RWPE2 (cell line): ENCODE measurements around the gene FASN.

ENCODE experiments used
- ATAC-seq: fragments of 200-7000 bp; cut with Tn5 transposase; 3 replicates; pipeline ENCODE4 v1.9.1; 2021; ENCODE audit warnings: low read depth
- DNase-seq: peaks from one replicate; pipeline ENCODE4 v3.0.0-alpha.2; 2020; ENCODE audit warnings: low spot score
- H3K27ac ChIP-seq: fragments of 450-650 bp; 2 replicates; pipeline ENCODE4 v1.5.1; 2017; ENCODE audit warnings: mild to moderate bottlenecking; ENCODE audit not compliant: poor library complexity, severe bottlenecking
- H3K27me3 ChIP-seq: fragments of 250-450 bp; sonication (Bioruptor Pico); 2 replicates; pipeline ENCODE4 v1.5.1; 2021; ENCODE audit warnings: mild to moderate bottlenecking, moderate library complexity; ENCODE audit not compliant: insufficient read depth, poor library complexity, severe bottlenecking
- H3K36me3 ChIP-seq: fragments of 250-450 bp; sonication (Bioruptor Pico); 2 replicates; pipeline ENCODE4 v1.5.1; 2020; ENCODE audit warnings: low read depth, mild to moderate bottlenecking, moderate library complexity
- H3K4me1 ChIP-seq: fragments of 250-450 bp; sonication (Bioruptor Pico); 2 replicates; pipeline ENCODE4 v1.5.1; 2021; ENCODE audit warnings: mild to moderate bottlenecking, moderate library complexity; ENCODE audit not compliant: insufficient read depth, poor library complexity, severe bottlenecking
- H3K4me3 ChIP-seq: fragments of 250-450 bp; sonication (Bioruptor Pico); 2 replicates; pipeline ENCODE4 v1.5.1; 2021; ENCODE audit warnings: mild to moderate bottlenecking, moderate library complexity; ENCODE audit not compliant: severe bottlenecking
- H3K9me3 ChIP-seq: fragments of 250-450 bp; sonication (Bioruptor Pico); 2 replicates; pipeline ENCODE4 v1.5.1; 2021; ENCODE audit warnings: mild to moderate bottlenecking, moderate library complexity; ENCODE audit not compliant: severe bottlenecking
- CTCF ChIP-seq: fragments of 450-650 bp; IDR thresholded peaks from one replicate; pipeline ENCODE4 v1.5.1; 2017; ENCODE audit warnings: mild to moderate bottlenecking, moderate library complexity; ENCODE audit not compliant: poor library complexity, severe bottlenecking

The FASN gene

DNA sequence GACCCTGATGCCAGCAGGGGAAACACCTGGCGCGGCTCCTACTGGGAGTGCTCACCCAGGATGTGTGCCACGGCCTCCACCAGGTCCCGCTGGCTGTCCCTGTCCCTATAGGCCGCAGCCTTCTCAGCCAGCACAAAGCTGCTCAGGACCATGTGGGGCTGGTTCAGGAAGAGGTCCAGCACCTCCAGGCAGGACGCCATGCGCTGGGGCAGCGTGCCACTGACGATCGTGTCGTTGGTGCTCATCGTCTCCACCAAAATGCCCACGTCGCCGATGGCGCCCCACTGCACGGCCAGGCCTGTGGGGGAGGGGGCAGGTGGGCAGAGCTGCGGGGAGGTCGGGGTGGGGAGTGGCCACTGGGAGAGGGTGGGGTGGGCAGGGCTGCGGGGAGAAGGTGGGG is 16.5 kb downstream of the FASN start:
- H3K27ac ChIP-seq, result no peak overlapping the region
- no peaks in the 10 kb centered on the region for H3K9me3 ChIP-seq
- peaks cover 84% of the 10 kb centered on the region for H3K36me3 ChIP-seq
- H3K4me3 ChIP-seq, result no peak overlapping the region
- H3K27me3 ChIP-seq, result no peaks in the 10 kb centered on the region
- TF ChIP-seq CTCF, result no peak
- no peak for ATAC-seq
- H3K4me1 ChIP-seq, result no peaks in the 10 kb centered on the region
- DNase-seq, result no peak

DNA sequence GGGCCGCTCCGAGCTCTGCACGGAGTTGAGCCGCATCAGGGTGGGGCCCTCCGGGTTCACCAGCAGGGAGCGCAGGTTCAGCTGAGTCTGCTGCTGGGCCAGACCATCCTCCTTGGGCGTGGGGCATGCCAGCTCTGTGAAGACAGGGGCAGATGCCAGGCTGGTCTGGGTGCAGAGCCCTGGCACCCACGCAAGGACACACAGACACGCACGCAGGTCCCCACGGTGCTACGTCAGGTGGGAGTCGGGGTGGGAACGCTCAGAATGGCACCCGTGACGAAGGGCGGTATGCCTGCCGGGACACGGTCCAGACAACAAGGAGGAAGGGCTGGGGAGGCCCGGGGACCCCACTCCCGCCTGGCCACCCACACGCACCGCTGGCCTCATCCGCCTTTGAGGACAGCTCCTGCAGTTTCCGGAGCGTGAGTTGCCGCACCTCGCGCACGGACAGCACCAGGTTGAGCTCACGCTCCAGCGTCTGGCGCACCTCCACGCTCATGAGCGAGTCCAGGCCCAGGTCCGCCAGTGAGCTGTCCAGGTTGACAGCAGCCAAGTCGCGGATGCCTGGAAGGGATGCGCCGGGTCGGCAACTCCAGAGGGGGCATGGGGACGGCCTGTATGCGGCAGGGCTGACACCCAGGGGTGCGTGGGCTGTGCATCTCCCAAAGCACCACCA is 17.1 kb downstream of the FASN start:
- peaks cover 78% of the 10 kb centered on the region for H3K36me3 ChIP-seq

DNA sequence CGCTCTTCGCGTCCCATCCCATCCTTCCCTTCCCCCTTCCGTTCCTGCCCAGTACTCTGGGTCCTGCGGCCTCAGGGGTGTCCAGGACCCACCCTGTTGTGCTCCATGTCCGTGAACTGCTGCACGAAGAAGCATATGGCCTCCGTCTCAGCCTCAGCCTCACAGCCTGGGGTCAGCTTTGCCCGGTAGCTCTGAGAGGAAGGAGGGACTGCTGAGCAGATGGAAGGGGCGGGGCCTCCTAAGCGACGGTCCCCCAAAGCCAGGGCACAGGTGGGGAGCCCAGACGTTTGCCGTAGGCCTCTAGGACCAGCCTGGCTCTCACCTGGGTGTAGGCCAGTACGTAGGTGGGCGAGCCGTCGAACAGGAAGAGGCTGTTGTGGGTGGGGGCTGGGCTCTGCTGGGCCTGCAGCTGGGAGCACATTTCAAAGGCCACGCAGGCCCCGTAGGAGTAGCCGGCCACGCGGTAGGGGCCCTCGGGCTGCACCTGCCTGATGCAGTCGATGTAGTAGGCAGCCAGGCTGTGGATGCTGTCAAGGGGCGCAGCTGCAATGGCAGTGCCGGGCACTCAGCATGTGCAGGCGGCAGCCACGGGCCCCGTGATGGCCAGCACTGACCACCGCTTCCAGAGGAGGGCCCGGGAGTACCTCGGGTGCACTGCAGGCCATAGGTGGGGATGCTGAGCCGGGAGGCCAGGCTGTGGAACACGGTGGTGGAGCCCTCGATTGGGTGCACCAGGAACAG is 17.8 kb downstream of the FASN start:
- no peak for DNase-seq
- Histone ChIP-seq H3K4me3 (no peak overlapping the region), H3K9me3 (no peaks in the 10 kb centered on the region), H3K36me3 (peaks cover 71% of the 10 kb centered on the region), H3K4me1 (no peaks in the 10 kb centered on the region), H3K27me3 (no peaks in the 10 kb centered on the region), H3K27ac (no peak overlapping the region)
- ATAC-seq, result no peak
- TF ChIP-seq CTCF, result no peak

More for the DNA sequence above, 17.1 kb downstream of the FASN start:
- H3K9me3 ChIP-seq, result no peaks in the 10 kb centered on the region
- no peak for DNase-seq
- ATAC-seq, result no peak
- TF ChIP-seq CTCF, result no peak
- H3K27ac ChIP-seq, result no peak overlapping the region
- no peaks in the 10 kb centered on the region for H3K27me3 ChIP-seq
- no peak overlapping the region for H3K4me3 ChIP-seq
- no peaks in the 10 kb centered on the region for H3K4me1 ChIP-seq

GRCh38 chr17:82079001-82079677 is 18.9 kb downstream of the FASN start:
- DNase-seq, result no peak
- peaks cover 60% of the 10 kb centered on the region for H3K36me3 ChIP-seq
- no peaks in the 10 kb centered on the region for H3K27me3 ChIP-seq
- no peak for TF ChIP-seq CTCF
- H3K27ac ChIP-seq, result no peak overlapping the region
- no peaks in the 10 kb centered on the region for H3K4me1 ChIP-seq
- ATAC-seq, result no peak
- H3K9me3 ChIP-seq, result no peaks in the 10 kb centered on the region
- no peak overlapping the region for H3K4me3 ChIP-seq
